Measurements from ENCODE around the gene ARHGEF19.

DNA sequence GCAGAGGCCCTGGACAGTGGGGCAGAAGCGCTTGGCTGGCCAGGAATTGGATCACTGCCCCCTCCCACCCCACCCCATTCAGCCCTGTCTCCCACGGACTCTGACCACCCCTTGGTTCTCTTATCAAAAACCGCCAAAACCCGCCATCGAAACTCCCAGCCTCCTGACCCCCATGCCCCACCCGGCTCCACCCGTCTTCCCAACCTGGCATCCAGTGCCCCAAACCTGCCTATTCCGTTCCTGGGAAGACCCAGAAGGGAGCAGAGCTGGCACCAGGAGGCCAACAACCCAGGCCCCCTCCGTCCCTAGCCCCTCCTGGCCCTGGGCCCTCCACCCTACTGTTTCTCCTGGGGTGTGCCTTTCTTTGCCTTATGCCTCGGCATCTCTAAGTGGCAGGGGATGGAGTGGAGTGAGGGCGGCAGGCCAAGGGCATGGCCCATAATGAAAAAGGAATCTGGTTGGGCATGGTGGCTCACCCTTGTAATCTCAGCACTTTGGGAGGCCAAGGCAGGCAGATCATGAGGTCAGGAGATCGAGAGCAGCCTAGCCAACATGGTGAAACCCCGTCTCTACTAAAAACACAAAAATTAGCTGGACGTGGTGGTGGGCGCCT, 40.1 kb downstream of the ARHGEF19 start:
- TF ChIP-seq, protein P1, sequence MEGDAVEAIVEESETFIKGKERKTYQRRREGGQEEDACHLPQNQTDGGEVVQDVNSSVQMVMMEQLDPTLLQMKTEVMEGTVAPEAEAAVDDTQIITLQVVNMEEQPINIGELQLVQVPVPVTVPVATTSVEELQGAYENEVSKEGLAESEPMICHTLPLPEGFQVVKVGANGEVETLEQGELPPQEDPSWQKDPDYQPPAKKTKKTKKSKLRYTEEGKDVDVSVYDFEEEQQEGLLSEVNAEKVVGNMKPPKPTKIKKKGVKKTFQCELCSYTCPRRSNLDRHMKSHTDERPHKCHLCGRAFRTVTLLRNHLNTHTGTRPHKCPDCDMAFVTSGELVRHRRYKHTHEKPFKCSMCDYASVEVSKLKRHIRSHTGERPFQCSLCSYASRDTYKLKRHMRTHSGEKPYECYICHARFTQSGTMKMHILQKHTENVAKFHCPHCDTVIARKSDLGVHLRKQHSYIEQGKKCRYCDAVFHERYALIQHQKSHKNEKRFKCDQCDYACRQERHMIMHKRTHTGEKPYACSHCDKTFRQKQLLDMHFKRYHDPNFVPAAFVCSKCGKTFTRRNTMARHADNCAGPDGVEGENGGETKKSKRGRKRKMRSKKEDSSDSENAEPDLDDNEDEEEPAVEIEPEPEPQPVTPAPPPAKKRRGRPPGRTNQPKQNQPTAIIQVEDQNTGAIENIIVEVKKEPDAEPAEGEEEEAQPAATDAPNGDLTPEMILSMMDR (conservative IDR thresholded peaks at IDR 0.05; ENCODE audit: low read depth, low read length), result no peak
- no peak for TF ChIP-seq POLR2A (IDR thresholded peaks at IDR 0.05; ENCODE audit: low read depth, low read length)
- no peak for TF ChIP-seq NFE2L2 (IDR thresholded peaks at IDR 0.05; ENCODE audit: low read depth, low read length)
- no peak for TF ChIP-seq CEBPB (IDR thresholded peaks at IDR 0.05; ENCODE audit: low read depth, low read length)
- TF ChIP-seq MAFK (IDR thresholded peaks at IDR 0.05; ENCODE audit: low read depth, low read length), result no peak
- TF ChIP-seq RAD21 (IDR thresholded peaks at IDR 0.05; ENCODE audit: low read length), result no peak
- no peak for TF ChIP-seq RCOR1 (IDR thresholded peaks at IDR 0.05; ENCODE audit: insufficient replicate concordance, low read length)
- TF ChIP-seq MAZ (IDR thresholded peaks at IDR 0.05; ENCODE audit: borderline replicate concordance, low read depth, low read length), result no peak
